Caki2 (cell line): ENCODE data around the gene CPSF7. TPM values are rescaled to one million over a fixed set of nuclear protein-coding genes. Genes with fewer than 3 reads are reported as not detected.
"Not testable (repeated sequence)": the region's sequence is repeated elsewhere in the genome, so short reads cannot be mapped to it uniquely, and the experiment has no call there.

ENCODE experiments used
- DNase-seq: peaks from one replicate; pipeline ENCODE4 v3.0.0-alpha.2; 2015; ENCODE audit warnings: low read depth
- in situ Hi-C: cut with HindIII; loops from 2 replicates; pipeline ENCODE4 v1.10.0; 2016; ENCODE audit warnings: low sequenced_read_pairs, low pct_unique_long_range_greater_than_20kb, mixed read lengths
- total RNA-seq: library from RNA; depleted of rRNA; stranded (reverse); fragments of >200 nt; shearing (Covaris generic); gene quantifications from 2 replicates; pipeline ENCODE4 v1.2.3, GENCODE V29; 2014; ENCODE audit warnings: low replicate concordance; rRNA removed

CPSF7 gene, protein sequence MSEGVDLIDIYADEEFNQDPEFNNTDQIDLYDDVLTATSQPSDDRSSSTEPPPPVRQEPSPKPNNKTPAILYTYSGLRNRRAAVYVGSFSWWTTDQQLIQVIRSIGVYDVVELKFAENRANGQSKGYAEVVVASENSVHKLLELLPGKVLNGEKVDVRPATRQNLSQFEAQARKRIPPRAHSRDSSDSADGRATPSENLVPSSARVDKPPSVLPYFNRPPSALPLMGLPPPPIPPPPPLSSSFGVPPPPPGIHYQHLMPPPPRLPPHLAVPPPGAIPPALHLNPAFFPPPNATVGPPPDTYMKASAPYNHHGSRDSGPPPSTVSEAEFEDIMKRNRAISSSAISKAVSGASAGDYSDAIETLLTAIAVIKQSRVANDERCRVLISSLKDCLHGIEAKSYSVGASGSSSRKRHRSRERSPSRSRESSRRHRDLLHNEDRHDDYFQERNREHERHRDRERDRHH
- total RNA-seq, result 24.5 and 44.8 TPM in 2 replicates

- in situ Hi-C loops, result no loop called here
- DNase-seq, result peak; percentile 83
Observed at GRCh38 chr11:61429691-61430582, at the start of gene CPSF7, which contains the start of gene SDHAF2. TSS of gene CPSF7 (minus strand) at chr11:61429975. CDS start at chr11:61429235, 740 bp downstream. TSS of gene SDHAF2 (plus strand) at chr11:61430124. CDS start at chr11:61430147, 23 bp downstream.

DNA sequence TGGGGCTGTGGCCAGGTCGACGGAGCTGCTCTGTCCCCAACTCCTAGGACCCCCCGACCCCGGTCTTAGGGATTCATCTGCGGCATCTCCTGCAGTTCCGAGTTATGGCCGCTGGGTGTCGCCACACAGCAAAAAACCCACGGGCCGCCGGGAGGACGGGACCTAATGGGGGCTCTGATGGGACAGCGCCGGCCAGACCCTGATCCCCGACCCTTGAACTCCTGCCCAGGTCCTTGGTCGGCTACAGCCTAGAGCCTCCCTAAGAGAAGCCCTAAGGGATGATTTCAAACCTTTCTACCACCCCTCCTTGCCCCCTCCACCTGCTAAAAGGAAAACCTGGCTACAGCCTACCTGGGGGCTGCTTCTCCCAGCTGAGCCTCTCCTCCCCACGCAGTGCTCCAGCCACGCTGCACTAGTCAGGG, 48.0 kb upstream of the CPSF7 start:
- peak; percentile 21 for DNase-seq
- in situ Hi-C loops, result no loop called here

GRCh38 chr11:61477126-61477525, 47.4 kb upstream of the CPSF7 start:
- no peak for DNase-seq
- in situ Hi-C loops, result no loop called here

GRCh38 chr11:61476371-61476770, 46.6 kb upstream of the CPSF7 start:
- in situ Hi-C loops, result no loop called here
- no peak for DNase-seq

- in situ Hi-C loops, result no loop called here
- no peak for DNase-seq
Observed at GRCh38 chr11:61475433-61475832, 45.7 kb upstream of the CPSF7 start.

- in situ Hi-C loops, result no loop called here
- no peak for DNase-seq
Observed at GRCh38 chr11:61474013-61474643, 44.4 kb upstream of the CPSF7 start.

GRCh38 chr11:61473370-61474012, 43.7 kb upstream of the CPSF7 start:
- no peak for DNase-seq
- in situ Hi-C loops, result no loop called here

DNA sequence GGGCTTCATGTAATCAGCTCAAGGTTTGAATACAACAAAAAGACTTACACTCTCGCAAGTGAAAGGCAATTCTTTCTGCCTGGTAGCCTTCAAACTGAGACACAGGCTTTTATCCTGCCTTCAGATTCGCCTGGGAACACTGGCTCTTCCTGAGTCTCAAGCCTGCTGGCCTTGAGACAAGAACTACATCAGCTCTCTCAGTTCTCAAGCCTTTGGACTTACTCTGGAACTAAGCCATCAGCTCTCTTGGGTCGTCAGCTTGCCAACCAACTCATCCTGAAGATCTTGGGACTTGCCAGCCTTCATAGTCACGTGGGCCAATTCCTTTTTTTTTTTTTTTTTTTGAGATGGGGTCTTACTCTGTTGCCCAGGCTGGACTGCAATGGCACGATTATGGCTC, 43.1 kb upstream of the CPSF7 start:
- in situ Hi-C loops, result no loop called here
- DNase-seq, result no peak

DNA sequence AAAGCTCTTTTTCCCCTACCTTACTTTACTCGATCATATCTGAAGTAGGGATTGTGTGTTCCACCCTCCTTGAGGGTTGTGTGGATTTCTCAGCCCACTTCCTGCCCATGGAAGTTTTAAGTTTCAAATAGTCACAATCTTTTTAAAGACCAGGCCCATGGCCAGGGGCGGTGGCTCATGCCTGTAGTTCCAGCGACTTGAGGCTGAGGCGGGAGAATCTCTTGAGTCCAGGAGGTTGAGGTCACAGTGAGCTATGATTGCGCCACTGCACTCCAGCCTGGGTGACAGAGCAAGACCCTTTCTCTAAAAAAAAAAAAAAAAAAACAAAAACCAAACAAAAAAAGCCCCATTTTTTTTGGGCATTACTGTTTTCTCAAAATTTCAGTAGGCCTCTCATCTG, 42.5 kb upstream of the CPSF7 start:
- DNase-seq, result no peak
- in situ Hi-C loops, result no loop called here

DNA sequence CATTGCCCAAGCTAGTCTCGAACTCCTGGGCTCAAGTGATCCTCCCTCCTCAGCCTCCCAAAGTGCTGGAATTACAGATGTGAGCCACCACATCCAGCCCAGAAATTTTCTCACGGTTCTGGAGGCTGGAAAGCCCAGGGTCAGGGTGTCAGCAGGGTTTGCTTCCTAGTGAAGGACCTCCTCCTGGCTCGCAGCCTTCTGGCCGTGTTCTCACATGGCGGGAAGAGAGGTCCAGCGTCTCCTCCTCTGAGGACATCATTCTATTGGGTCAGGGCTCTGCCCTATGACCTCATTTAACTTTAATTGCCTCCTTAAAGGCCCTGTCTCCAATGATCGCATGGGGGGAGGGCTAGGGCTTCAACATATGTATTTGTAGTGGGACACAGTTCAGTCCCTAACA, 38.2 kb upstream of the CPSF7 start:
- DNase-seq, result no peak
- in situ Hi-C loops, result no loop called here

- in situ Hi-C loops, result not testable (repeated sequence)
Observed at GRCh38 chr11:61467602-61468001, 37.8 kb upstream of the CPSF7 start.

GRCh38 chr11:61460986-61461385, 31.2 kb upstream of the CPSF7 start:
- no peak for DNase-seq
- in situ Hi-C loops, result no loop called here

More at GRCh38 chr11:61467602-61468001, 37.8 kb upstream of the CPSF7 start:
- DNase-seq, result not testable (repeated sequence)

GRCh38 chr11:61460474-61460881, 30.7 kb upstream of the CPSF7 start:
- DNase-seq, result no peak
- in situ Hi-C loops, result no loop called here

GRCh38 chr11:61454520-61454919, 24.7 kb upstream of the CPSF7 start:
- in situ Hi-C loops, result no loop called here
- DNase-seq, result no peak

GRCh38 chr11:61453695-61454094, 23.9 kb upstream of the CPSF7 start:
- in situ Hi-C loops, result no loop called here
- no peak for DNase-seq

DNA sequence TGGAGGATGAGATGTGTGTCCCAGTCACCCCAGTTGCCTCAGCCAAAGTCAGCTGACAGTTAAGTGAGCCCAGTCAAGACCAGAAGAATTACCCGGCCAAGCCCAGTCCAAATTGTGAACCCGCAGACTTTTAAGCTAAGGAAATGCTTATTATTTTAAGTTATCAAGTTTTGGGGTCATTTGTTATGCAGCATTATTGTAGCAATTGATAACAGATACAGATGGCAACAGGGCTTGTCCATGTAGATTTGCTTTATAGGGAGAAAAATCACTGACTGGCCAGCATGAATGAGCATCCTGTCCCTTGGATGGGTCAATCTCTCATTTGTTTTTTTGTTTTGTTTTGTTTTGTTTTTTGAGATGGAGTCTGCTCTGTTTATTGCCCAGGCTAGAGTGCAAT, 23.1 kb upstream of the CPSF7 start:
- in situ Hi-C loops, result no loop called here
- no peak for DNase-seq

GRCh38 chr11:61448552-61448927, 18.8 kb upstream of the CPSF7 start:
- no peak for DNase-seq
- in situ Hi-C loops, result no loop called here
